GM12891 (cell line): ENCODE results near the gene COL7A1.

Source experiments
- POLR2A ChIP-seq: IDR thresholded peaks from 2 replicates; pipeline ENCODE4 v1.6.1; 2011; ENCODE audit warnings: low read depth, low read length, control low read depth
- POLR2AphosphoS5 ChIP-seq: IDR thresholded peaks from 2 replicates; pipeline ENCODE4 v1.6.1; 2011; ENCODE audit warnings: low read depth, low read length, control low read depth
- POU2F2 ChIP-seq: IDR thresholded peaks from 2 replicates; pipeline ENCODE4 v1.6.1; 2011; ENCODE audit warnings: low read depth, mild to moderate bottlenecking, control low read depth, low read length, moderate library complexity
- SPI1 ChIP-seq: IDR thresholded peaks from 2 replicates; pipeline ENCODE4 v1.6.1; 2011; ENCODE audit warnings: low read depth, low read length, control low read depth
- TAF1 ChIP-seq: IDR thresholded peaks from 2 replicates; pipeline ENCODE4 v1.6.1; 2011; ENCODE audit warnings: low read depth, low read length, control low read depth

DNA sequence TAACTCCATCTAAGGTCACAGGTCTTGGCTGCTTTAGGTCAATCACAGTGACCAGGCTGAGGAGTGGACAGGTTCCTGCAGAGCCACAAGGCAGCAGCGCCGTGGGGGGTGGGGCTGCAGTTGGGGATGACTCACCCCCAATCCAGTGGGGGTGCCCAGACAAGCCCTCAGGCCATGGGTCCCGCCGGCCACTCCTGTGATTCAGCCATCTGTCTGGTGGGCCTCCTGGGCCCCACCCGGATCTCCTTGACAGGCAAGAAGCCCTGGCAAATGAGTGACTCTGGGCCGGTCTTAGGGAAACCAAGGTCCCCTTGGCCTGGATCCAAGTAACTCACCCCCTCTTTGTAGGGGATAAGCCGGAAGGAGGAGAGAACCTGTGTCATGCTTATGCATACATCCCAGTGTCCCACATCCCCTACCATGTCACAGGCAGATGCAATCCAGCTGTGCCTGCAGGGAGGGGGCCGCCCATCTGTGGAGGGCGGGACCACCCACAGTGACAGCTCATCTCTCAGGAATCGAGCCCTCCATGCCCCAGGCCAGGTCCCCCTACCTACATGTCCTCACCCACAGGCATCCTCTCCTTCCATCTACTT is 495 bp upstream of the COL7A1 start:
- no peak for TF ChIP-seq TAF1
- TF ChIP-seq POLR2A: no peak
- no peak for TF ChIP-seq POLR2AphosphoS5
- no peak for TF ChIP-seq SPI1
- TF ChIP-seq POU2F2: no peak
